WTC11 (cell line): ENCODE results near the gene SLC22A4. TPM values are rescaled to one million over a fixed set of nuclear protein-coding genes. Genes with fewer than 3 reads are reported as not detected.

Experiments used
- ATF2 ChIP-seq: sonication (generic); formaldehyde crosslinking; IDR thresholded peaks from 2 replicates; pipeline ENCODE4 v1.8.1; 2022; ENCODE audit warnings: low read depth, missing genetic modification reagents, borderline replicate concordance
- ELF4 ChIP-seq: sonication (generic); formaldehyde crosslinking; IDR thresholded peaks from 2 replicates; pipeline ENCODE4 v1.8.1; 2022; ENCODE audit warnings: low read depth, mild to moderate bottlenecking, moderate library complexity, missing genetic modification reagents
- FOXK1 ChIP-seq: sonication (generic); formaldehyde crosslinking; IDR thresholded peaks from 2 replicates; pipeline ENCODE4 v1.8.0; 2022; ENCODE audit warnings: mild to moderate bottlenecking, moderate library complexity, missing genetic modification reagents
- NR3C1 ChIP-seq: sonication (generic); formaldehyde crosslinking; conservative IDR thresholded peaks from 2 replicates; pipeline ENCODE4 v1.8.1; 2023; ENCODE audit warnings: low read depth, mild to moderate bottlenecking, missing genetic modification reagents
- OVOL2 ChIP-seq: fragments of 250-450 bp; sonication (Bioruptor Pico); IDR thresholded peaks from 2 replicates; pipeline ENCODE4 v1.9.0; 2021; ENCODE audit warnings: mild to moderate bottlenecking, borderline replicate concordance
- RELA ChIP-seq: sonication (generic); formaldehyde crosslinking; IDR thresholded peaks from 2 replicates; pipeline ENCODE4 v1.8.1; 2022; ENCODE audit warnings: missing genetic modification reagents, mild to moderate bottlenecking, borderline replicate concordance
- RORB ChIP-seq: fragments of 250-450 bp; sonication (Bioruptor Pico); IDR thresholded peaks from 2 replicates; pipeline ENCODE4 v1.9.0; 2021; ENCODE audit warnings: mild to moderate bottlenecking
- SMAD4 ChIP-seq: sonication (generic); formaldehyde crosslinking; IDR thresholded peaks from 2 replicates; pipeline ENCODE4 v1.8.0; 2022; ENCODE audit warnings: mild to moderate bottlenecking, missing genetic modification reagents
- SOX15 ChIP-seq: fragments of 250-450 bp; sonication (Bioruptor Pico); IDR thresholded peaks from 2 replicates; pipeline ENCODE4 v1.9.0; 2021; ENCODE audit warnings: mild to moderate bottlenecking
- ZNF396 ChIP-seq: fragments of 250-450 bp; sonication (Bioruptor Pico); IDR thresholded peaks from 2 replicates; pipeline ENCODE4 v1.8.0; 2021; ENCODE audit warnings: mild to moderate bottlenecking, moderate library complexity, borderline replicate concordance
- ZNF423 ChIP-seq: fragments of 250-450 bp; sonication (Bioruptor Pico); IDR thresholded peaks from 2 replicates; pipeline ENCODE4 v2.1.2; 2022; ENCODE audit warnings: mild to moderate bottlenecking, moderate library complexity
- ZNF425 ChIP-seq: fragments of 250-450 bp; sonication (Bioruptor Pico); conservative IDR thresholded peaks from 2 replicates; pipeline ENCODE4 v1.9.0; 2021; ENCODE audit warnings: mild to moderate bottlenecking
- total RNA-seq: library from RNA; stranded (reverse); gene quantifications from 3 replicates; pipeline ENCODE4 v1.2.3, GENCODE V29; 2021
- TF ChIP-seq, protein P1 (sequence below): fragments of 250-450 bp; sonication (Bioruptor Pico); IDR thresholded peaks from 2 replicates; pipeline ENCODE4 v1.9.0; 2021; ENCODE audit warnings: mild to moderate bottlenecking
- TF ChIP-seq, protein P2 (sequence below): fragments of 250-450 bp; sonication (Bioruptor Pico); IDR thresholded peaks from 2 replicates; pipeline ENCODE4 v1.8.0; 2021; ENCODE audit warnings: mild to moderate bottlenecking
- TF ChIP-seq, protein P3 (sequence below): sonication (generic); formaldehyde crosslinking; IDR thresholded peaks from 2 replicates; pipeline ENCODE4 v1.8.0; 2022; ENCODE audit warnings: mild to moderate bottlenecking, missing genetic modification reagents
- TF ChIP-seq, protein P4 (sequence below): sonication (generic); formaldehyde crosslinking; IDR thresholded peaks from 2 replicates; pipeline ENCODE4 v1.8.1; 2023; ENCODE audit warnings: mild to moderate bottlenecking, missing genetic modification reagents, borderline replicate concordance
- TF ChIP-seq, protein P5 (sequence below): sonication (generic); formaldehyde crosslinking; IDR thresholded peaks from 2 replicates; pipeline ENCODE4 v1.8.1; 2022; ENCODE audit warnings: mild to moderate bottlenecking, moderate library complexity, missing genetic modification reagents
- TF ChIP-seq, protein P6 (sequence below): sonication (generic); formaldehyde crosslinking; IDR thresholded peaks from 2 replicates; pipeline ENCODE4 v1.8.0; 2022; ENCODE audit warnings: mild to moderate bottlenecking, missing genetic modification reagents
- TF ChIP-seq, protein P7 (sequence below): sonication (generic); formaldehyde crosslinking; IDR thresholded peaks from 2 replicates; pipeline ENCODE4 v1.8.0; 2023; ENCODE audit warnings: missing genetic modification reagents, mild to moderate bottlenecking, borderline replicate concordance

The SLC22A4 gene
- total RNA-seq, 1 experiment from 2014 or later, result 0.35 TPM

GRCh38 chr5:132293992-132294727, at the start of gene SLC22A4 (continued):
- TF ChIP-seq, protein P1, sequence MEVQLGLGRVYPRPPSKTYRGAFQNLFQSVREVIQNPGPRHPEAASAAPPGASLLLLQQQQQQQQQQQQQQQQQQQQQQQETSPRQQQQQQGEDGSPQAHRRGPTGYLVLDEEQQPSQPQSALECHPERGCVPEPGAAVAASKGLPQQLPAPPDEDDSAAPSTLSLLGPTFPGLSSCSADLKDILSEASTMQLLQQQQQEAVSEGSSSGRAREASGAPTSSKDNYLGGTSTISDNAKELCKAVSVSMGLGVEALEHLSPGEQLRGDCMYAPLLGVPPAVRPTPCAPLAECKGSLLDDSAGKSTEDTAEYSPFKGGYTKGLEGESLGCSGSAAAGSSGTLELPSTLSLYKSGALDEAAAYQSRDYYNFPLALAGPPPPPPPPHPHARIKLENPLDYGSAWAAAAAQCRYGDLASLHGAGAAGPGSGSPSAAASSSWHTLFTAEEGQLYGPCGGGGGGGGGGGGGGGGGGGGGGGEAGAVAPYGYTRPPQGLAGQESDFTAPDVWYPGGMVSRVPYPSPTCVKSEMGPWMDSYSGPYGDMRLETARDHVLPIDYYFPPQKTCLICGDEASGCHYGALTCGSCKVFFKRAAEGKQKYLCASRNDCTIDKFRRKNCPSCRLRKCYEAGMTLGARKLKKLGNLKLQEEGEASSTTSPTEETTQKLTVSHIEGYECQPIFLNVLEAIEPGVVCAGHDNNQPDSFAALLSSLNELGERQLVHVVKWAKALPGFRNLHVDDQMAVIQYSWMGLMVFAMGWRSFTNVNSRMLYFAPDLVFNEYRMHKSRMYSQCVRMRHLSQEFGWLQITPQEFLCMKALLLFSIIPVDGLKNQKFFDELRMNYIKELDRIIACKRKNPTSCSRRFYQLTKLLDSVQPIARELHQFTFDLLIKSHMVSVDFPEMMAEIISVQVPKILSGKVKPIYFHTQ (CRISPR knock-in tag), result no peak
- TF ChIP-seq ZNF425 (CRISPR knock-in tag) (no peak), FOXK1 (CRISPR knock-in tag) (no peak), RELA (CRISPR knock-in tag) (0 out of 2 replicates have a peak, but pooled peaks have one; percentile 10), ZNF396 (CRISPR knock-in tag) (no peak), SOX15 (no peak), NR3C1 (no peak), RORB (CRISPR knock-in tag) (no peak), ELF4 (CRISPR knock-in tag) (no peak), ATF2 (CRISPR knock-in tag) (no peak), OVOL2 (CRISPR knock-in tag) (no peak), SMAD4 (no peak), ZNF423 (CRISPR knock-in tag) (no peak)
- TF ChIP-seq, protein P2, sequence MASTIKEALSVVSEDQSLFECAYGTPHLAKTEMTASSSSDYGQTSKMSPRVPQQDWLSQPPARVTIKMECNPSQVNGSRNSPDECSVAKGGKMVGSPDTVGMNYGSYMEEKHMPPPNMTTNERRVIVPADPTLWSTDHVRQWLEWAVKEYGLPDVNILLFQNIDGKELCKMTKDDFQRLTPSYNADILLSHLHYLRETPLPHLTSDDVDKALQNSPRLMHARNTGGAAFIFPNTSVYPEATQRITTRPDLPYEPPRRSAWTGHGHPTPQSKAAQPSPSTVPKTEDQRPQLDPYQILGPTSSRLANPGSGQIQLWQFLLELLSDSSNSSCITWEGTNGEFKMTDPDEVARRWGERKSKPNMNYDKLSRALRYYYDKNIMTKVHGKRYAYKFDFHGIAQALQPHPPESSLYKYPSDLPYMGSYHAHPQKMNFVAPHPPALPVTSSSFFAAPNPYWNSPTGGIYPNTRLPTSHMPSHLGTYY (CRISPR knock-in tag), result no peak
- TF ChIP-seq, protein P3, sequence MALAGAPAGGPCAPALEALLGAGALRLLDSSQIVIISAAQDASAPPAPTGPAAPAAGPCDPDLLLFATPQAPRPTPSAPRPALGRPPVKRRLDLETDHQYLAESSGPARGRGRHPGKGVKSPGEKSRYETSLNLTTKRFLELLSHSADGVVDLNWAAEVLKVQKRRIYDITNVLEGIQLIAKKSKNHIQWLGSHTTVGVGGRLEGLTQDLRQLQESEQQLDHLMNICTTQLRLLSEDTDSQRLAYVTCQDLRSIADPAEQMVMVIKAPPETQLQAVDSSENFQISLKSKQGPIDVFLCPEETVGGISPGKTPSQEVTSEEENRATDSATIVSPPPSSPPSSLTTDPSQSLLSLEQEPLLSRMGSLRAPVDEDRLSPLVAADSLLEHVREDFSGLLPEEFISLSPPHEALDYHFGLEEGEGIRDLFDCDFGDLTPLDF, result peak; percentile 64; the same call in 1 of the 2 replicates
- TF ChIP-seq, protein P4, sequence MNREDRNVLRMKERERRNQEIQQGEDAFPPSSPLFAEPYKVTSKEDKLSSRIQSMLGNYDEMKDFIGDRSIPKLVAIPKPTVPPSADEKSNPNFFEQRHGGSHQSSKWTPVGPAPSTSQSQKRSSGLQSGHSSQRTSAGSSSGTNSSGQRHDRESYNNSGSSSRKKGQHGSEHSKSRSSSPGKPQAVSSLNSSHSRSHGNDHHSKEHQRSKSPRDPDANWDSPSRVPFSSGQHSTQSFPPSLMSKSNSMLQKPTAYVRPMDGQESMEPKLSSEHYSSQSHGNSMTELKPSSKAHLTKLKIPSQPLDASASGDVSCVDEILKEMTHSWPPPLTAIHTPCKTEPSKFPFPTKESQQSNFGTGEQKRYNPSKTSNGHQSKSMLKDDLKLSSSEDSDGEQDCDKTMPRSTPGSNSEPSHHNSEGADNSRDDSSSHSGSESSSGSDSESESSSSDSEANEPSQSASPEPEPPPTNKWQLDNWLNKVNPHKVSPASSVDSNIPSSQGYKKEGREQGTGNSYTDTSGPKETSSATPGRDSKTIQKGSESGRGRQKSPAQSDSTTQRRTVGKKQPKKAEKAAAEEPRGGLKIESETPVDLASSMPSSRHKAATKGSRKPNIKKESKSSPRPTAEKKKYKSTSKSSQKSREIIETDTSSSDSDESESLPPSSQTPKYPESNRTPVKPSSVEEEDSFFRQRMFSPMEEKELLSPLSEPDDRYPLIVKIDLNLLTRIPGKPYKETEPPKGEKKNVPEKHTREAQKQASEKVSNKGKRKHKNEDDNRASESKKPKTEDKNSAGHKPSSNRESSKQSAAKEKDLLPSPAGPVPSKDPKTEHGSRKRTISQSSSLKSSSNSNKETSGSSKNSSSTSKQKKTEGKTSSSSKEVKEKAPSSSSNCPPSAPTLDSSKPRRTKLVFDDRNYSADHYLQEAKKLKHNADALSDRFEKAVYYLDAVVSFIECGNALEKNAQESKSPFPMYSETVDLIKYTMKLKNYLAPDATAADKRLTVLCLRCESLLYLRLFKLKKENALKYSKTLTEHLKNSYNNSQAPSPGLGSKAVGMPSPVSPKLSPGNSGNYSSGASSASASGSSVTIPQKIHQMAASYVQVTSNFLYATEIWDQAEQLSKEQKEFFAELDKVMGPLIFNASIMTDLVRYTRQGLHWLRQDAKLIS (CRISPR knock-in tag), result no peak
- TF ChIP-seq, protein P5, sequence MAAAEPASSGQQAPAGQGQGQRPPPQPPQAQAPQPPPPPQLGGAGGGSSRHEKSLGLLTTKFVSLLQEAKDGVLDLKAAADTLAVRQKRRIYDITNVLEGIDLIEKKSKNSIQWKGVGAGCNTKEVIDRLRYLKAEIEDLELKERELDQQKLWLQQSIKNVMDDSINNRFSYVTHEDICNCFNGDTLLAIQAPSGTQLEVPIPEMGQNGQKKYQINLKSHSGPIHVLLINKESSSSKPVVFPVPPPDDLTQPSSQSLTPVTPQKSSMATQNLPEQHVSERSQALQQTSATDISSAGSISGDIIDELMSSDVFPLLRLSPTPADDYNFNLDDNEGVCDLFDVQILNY (CRISPR knock-in tag), result 0 out of 2 replicates have a peak, but pooled peaks have one; percentile 32
- TF ChIP-seq, protein P6, sequence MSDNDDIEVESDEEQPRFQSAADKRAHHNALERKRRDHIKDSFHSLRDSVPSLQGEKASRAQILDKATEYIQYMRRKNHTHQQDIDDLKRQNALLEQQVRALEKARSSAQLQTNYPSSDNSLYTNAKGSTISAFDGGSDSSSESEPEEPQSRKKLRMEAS (CRISPR knock-in tag), result peak; percentile 85
- TF ChIP-seq, protein P7, sequence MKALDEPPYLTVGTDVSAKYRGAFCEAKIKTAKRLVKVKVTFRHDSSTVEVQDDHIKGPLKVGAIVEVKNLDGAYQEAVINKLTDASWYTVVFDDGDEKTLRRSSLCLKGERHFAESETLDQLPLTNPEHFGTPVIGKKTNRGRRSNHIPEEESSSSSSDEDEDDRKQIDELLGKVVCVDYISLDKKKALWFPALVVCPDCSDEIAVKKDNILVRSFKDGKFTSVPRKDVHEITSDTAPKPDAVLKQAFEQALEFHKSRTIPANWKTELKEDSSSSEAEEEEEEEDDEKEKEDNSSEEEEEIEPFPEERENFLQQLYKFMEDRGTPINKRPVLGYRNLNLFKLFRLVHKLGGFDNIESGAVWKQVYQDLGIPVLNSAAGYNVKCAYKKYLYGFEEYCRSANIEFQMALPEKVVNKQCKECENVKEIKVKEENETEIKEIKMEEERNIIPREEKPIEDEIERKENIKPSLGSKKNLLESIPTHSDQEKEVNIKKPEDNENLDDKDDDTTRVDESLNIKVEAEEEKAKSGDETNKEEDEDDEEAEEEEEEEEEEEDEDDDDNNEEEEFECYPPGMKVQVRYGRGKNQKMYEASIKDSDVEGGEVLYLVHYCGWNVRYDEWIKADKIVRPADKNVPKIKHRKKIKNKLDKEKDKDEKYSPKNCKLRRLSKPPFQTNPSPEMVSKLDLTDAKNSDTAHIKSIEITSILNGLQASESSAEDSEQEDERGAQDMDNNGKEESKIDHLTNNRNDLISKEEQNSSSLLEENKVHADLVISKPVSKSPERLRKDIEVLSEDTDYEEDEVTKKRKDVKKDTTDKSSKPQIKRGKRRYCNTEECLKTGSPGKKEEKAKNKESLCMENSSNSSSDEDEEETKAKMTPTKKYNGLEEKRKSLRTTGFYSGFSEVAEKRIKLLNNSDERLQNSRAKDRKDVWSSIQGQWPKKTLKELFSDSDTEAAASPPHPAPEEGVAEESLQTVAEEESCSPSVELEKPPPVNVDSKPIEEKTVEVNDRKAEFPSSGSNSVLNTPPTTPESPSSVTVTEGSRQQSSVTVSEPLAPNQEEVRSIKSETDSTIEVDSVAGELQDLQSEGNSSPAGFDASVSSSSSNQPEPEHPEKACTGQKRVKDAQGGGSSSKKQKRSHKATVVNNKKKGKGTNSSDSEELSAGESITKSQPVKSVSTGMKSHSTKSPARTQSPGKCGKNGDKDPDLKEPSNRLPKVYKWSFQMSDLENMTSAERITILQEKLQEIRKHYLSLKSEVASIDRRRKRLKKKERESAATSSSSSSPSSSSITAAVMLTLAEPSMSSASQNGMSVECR, result no peak
